ENCODE results near the gene RBM6.
"Not testable (repeated sequence)": the region's sequence is repeated elsewhere in the genome, so short reads cannot be mapped to it uniquely, and the experiment has no call there.

DNA sequence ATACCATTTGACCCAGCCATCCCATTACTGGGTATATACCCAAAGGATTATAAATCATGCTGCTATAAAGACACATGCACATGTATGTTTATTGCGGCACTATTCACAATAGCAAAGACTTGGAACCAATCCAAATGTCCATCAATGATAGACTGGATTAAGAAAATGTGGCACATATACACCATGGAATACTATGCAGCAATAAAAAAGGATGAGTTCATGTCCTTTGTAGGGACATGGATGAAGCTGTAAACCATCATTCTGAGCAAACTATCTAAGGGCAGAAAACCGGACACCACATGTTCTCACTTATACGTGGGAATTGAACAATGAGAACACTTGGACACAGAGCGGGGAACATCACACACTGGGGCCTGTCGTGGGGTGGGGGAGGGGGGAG is 91.3 kb downstream of the RBM6 start:
- TF ChIP-seq YY1 (IDR thresholded peaks at IDR 0.05; ENCODE audit: insufficient read depth, insufficient read length); ZNF274 (IDR thresholded peaks at IDR 0.05; ENCODE audit: low read depth, low read length): not testable (repeated sequence)

Measured in NT2/D1 (cell line).